Naive thymus-derived CD4-positive, alpha-beta T cell (primary cell): ENCODE data around the gene MTOR. TPM values are rescaled to one million over a fixed set of nuclear protein-coding genes. Genes with fewer than 3 reads are reported as not detected.
"Not testable (repeated sequence)": the region's sequence is repeated elsewhere in the genome, so short reads cannot be mapped to it uniquely, and the experiment has no call there.

Source experiments
- ATAC-seq: fragments of 150-1000 bp; cut with Tn5 transposase; 2 replicates; pipeline ENCODE4 v1.10.0; 2021; ENCODE audit warnings: mild to moderate bottlenecking, moderate library complexity
- CTCF ChIA-PET: fragments of 350-600 bp; sonication (Branson Sonifier 250); formaldehyde crosslinking; loops from one replicate; lab custom pipeline; 2021; ENCODE audit warnings: antibody characterized with exemption; lab: Charles Lee
- POLR2A ChIA-PET: fragments of 350-600 bp; sonication (Branson Sonifier 250); formaldehyde crosslinking; loops from one replicate; lab custom pipeline; 2021; ENCODE audit warnings: antibody characterized with exemption, inconsistent platforms; lab: Charles Lee
- DNase-seq, 9 donors: peaks; one replicate each; pipeline versions ENCODE4 v3.0.0 to v3.0.0-alpha.2; 2020 to 2022; ENCODE audit warnings: mixed read lengths in 1 of 9
- H3K27ac ChIP-seq: one replicate; pipeline ENCODE4 v1.7.0; 2013; ENCODE audit warnings: mild to moderate bottlenecking, low read depth, low read length, moderate library complexity
- H3K27me3 ChIP-seq, 2 donors: one replicate each; pipeline ENCODE4 v1.7.0; 2013; ENCODE audit warnings: low read length in 2 of 2, mild to moderate bottlenecking in 2 of 2, moderate library complexity in 2 of 2; ENCODE audit not compliant: control insufficient read depth in 2 of 2, insufficient read depth in 2 of 2
- H3K36me3 ChIP-seq, 3 experiments: 1 replicate in 2 of 3; 2 replicates in 1 of 3; pipeline ENCODE4 v1.7.0; 2013; ENCODE audit warnings: low read length in 3 of 3, mild to moderate bottlenecking in 3 of 3, moderate library complexity in 1 of 3; ENCODE audit not compliant: insufficient read depth in 3 of 3, control insufficient read depth in 2 of 3
- H3K4me1 ChIP-seq, 2 donors: one replicate each; pipeline ENCODE4 v1.7.0; 2013; ENCODE audit warnings: low read length in 2 of 2, mild to moderate bottlenecking in 2 of 2, moderate library complexity in 1 of 2; ENCODE audit not compliant: control insufficient read depth in 2 of 2, insufficient read depth in 2 of 2
- H3K4me3 ChIP-seq: 2 replicates; pipeline ENCODE4 v1.7.0; 2013; ENCODE audit warnings: mild to moderate bottlenecking, low read length
- H3K9me3 ChIP-seq, 3 experiments: 1 replicate in 2 of 3; 2 replicates in 1 of 3; pipeline ENCODE4 v1.7.0; 2013; ENCODE audit warnings: low read length in 3 of 3; ENCODE audit not compliant: control insufficient read depth in 2 of 3
- H3K27ac Mint-ChIP-seq, 9 donors: one replicate each; pipeline ENCODE4 v1.8.0; 2020 to 2022; ENCODE audit warnings: mixed read lengths in 9 of 9, mild to moderate bottlenecking in 8 of 9, moderate library complexity in 5 of 9, inconsistent platforms in 2 of 9
- H3K27me3 Mint-ChIP-seq, 5 donors: one replicate each; pipeline ENCODE4 v1.8.0; 2021 to 2022; ENCODE audit warnings: mixed read lengths in 5 of 5, mild to moderate bottlenecking in 1 of 5
- H3K36me3 Mint-ChIP-seq, 5 donors: one replicate each; pipeline ENCODE4 v1.8.0; 2020 to 2022; ENCODE audit warnings: mixed read lengths in 5 of 5, mild to moderate bottlenecking in 3 of 5, inconsistent platforms in 1 of 5
- H3K4me1 Mint-ChIP-seq, 7 donors: one replicate each; pipeline ENCODE4 v1.8.0; 2020 to 2022; ENCODE audit warnings: mixed read lengths in 7 of 7, mild to moderate bottlenecking in 3 of 7, inconsistent platforms in 1 of 7
- H3K4me3 Mint-ChIP-seq, 10 donors: one replicate each; pipeline ENCODE4 v1.8.0; 2020 to 2022; ENCODE audit warnings: mild to moderate bottlenecking in 10 of 10, mixed read lengths in 10 of 10, moderate library complexity in 6 of 10, inconsistent platforms in 2 of 10
- H3K9me3 Mint-ChIP-seq, 11 donors: one replicate each; pipeline ENCODE4 v1.8.0; 2020 to 2022; ENCODE audit warnings: mixed read lengths in 11 of 11, mild to moderate bottlenecking in 4 of 11, inconsistent platforms in 1 of 11, moderate library complexity in 1 of 11
- intact Hi-C, 2 donors: fragments of 100-400 bp; cut with micrococcal nuclease; formaldehyde crosslinking; loops; one replicate each; pipeline ENCODE4 v1.15.1; 2023
- polyA plus RNA-seq, 2 donors: library from polyadenylated mRNA; unstranded; fragments of 300-500 nt; fragmentation: Illumina TruSeq; gene quantifications; one replicate each; pipeline ENCODE4 v1.2.3, GENCODE V29; 2021
- total RNA-seq, 6 experiments: library from RNA in 5 of 6; stranded (reverse) in 5 of 6; gene quantifications; 1 replicate in 5 of 6; 2 replicates in 1 of 6; pipeline ENCODE4 v1.2.3 and lab custom pipeline; 2021 to 2026

Gene MTOR
- 10 to 100 TPM; 38.8 to 47.9 (median 46.2) TPM for total RNA-seq
- 1 to 10 TPM; 4.8 to 9.7 TPM for polyA plus RNA-seq
- 192 reads per million, percentile 93 among the genes with 10 or more reads in this experiment for total RNA-seq (lab: John Stamatoyannopoulos, UW)

GRCh38 chr1:11262171-11263049, at the start of gene MTOR:
TSS of gene MTOR (minus strand) at chr1:11262551. CDS start at chr1:11259409, 3,142 bp downstream.
- ChIA-PET POLR2A (interaction anchor here (0.6 to 3.4 kb wide), 14 partner anchors 9 to 476 kb away, joined by 3 to 28 read pairs (median 4); partner anchors contain the start of genes TARDBP and UBIAD1), CTCF (interaction anchor here (1.0 to 2.1 kb wide), 4 partner anchors 34 to 457 kb away, joined by 3 to 4 read pairs (median 4); no protein-coding TSS in a partner anchor)
- peaks cover 0 to 16% (median 2%) of the 10 kb centered on the region in 5 donors for H3K36me3 Mint-ChIP-seq
- H3K27ac Mint-ChIP-seq, result peak within 1 kb of the TSS; percentile 84 to 96 (median 90)
- Histone ChIP-seq H3K36me3 (peaks cover 7 to 28% (median 15%) of the 10 kb centered on the region in 3 experiments), H3K4me3 (peak within 1 kb of the TSS; percentile 90), H3K9me3 (no peaks in the 10 kb centered on the region), H3K27ac (peak within 1 kb of the TSS; percentile 83), H3K27me3 (no peaks in the 10 kb centered on the region), H3K4me1 (peaks cover 9 to 14% of the 10 kb centered on the region in 2 donors)
- peak within 1 kb of the TSS; percentile 87 to 98 (median 93) for H3K4me3 Mint-ChIP-seq
- H3K9me3 Mint-ChIP-seq, result no peaks in the 10 kb centered on the region
- peaks cover 6 to 31% (median 22%) of the 10 kb centered on the region in 7 donors for H3K4me1 Mint-ChIP-seq
- peaks cover 0 to 5% (median 0%) of the 10 kb centered on the region in 5 donors for H3K27me3 Mint-ChIP-seq
- ATAC-seq (peak; percentile 98), DNase-seq (peak; percentile 76 to 99 (median 98))
- intact Hi-C loops, result loop anchor here (1.0 to 5.0 kb wide), 12 partner anchors 11 to 1230 kb away; partner anchors contain the start of genes SRM (in 2 of the 2), UBIAD1 (in 2 of the 2), CLCN6 (in 1 of the 2) and EXOSC10 (in 1 of the 2)

- peak overlapping the region in 1 of 9 donors; percentile 48 for H3K27ac Mint-ChIP-seq
- ChIA-PET POLR2A (no interaction called here), CTCF (no interaction called here)
- no peak overlapping the region for H3K4me3 Mint-ChIP-seq
- peaks cover 0 to 12% (median 9%) of the 10 kb centered on the region in 7 donors for H3K4me1 Mint-ChIP-seq
- no peaks in the 10 kb centered on the region for H3K36me3 ChIP-seq
- H3K9me3 Mint-ChIP-seq, result no peaks in the 10 kb centered on the region
- peaks cover 0 to 4% (median 0%) of the 10 kb centered on the region in 5 donors for H3K27me3 Mint-ChIP-seq
- H3K4me3 ChIP-seq, result no peak overlapping the region
- intact Hi-C loops, result no loop called here
- H3K36me3 Mint-ChIP-seq, result no peaks in the 10 kb centered on the region
- DNase-seq, result no peak
- no peak overlapping the region for H3K27ac ChIP-seq
- H3K27me3 ChIP-seq, result no peaks in the 10 kb centered on the region
- H3K9me3 ChIP-seq, result no peaks in the 10 kb centered on the region
- no peak for ATAC-seq
- peaks cover 0 to 3% of the 10 kb centered on the region in 2 donors for H3K4me1 ChIP-seq
Observed at GRCh38 chr1:11309385-11309784, 47.0 kb upstream of the MTOR start.

GRCh38 chr1:11308699-11309224, 46.4 kb upstream of the MTOR start:
- Mint-ChIP-seq H3K27me3 (peaks cover 0 to 4% (median 0%) of the 10 kb centered on the region in 5 donors), H3K9me3 (no peaks in the 10 kb centered on the region), H3K27ac (no peak overlapping the region), H3K4me3 (no peak overlapping the region), H3K36me3 (no peaks in the 10 kb centered on the region), H3K4me1 (peaks cover 0 to 12% (median 9%) of the 10 kb centered on the region in 7 donors)
- CTCF ChIA-PET, result no interaction called here
- ATAC-seq (no peak), DNase-seq (no peak)
- Histone ChIP-seq H3K27me3 (no peaks in the 10 kb centered on the region), H3K27ac (no peak overlapping the region), H3K36me3 (no peaks in the 10 kb centered on the region), H3K4me1 (peaks cover 0 to 3% of the 10 kb centered on the region in 2 donors), H3K9me3 (no peaks in the 10 kb centered on the region), H3K4me3 (no peak overlapping the region)
- POLR2A ChIA-PET, result no interaction called here
- intact Hi-C loops, result no loop called here

- Histone ChIP-seq H3K4me1 (peaks cover 0 to 3% of the 10 kb centered on the region in 2 donors), H3K27me3 (no peaks in the 10 kb centered on the region), H3K4me3 (no peak overlapping the region), H3K27ac (no peak overlapping the region), H3K9me3 (no peaks in the 10 kb centered on the region), H3K36me3 (no peaks in the 10 kb centered on the region)
- ATAC-seq (no peak), DNase-seq (no peak)
- Mint-ChIP-seq H3K4me3 (no peak overlapping the region), H3K27me3 (peaks cover 0 to 4% (median 0%) of the 10 kb centered on the region in 5 donors), H3K4me1 (peaks cover 0 to 12% (median 9%) of the 10 kb centered on the region in 7 donors), H3K9me3 (no peaks in the 10 kb centered on the region), H3K36me3 (no peaks in the 10 kb centered on the region), H3K27ac (no peak overlapping the region)
- CTCF ChIA-PET, result no interaction called here
- intact Hi-C loops, result no loop called here
- POLR2A ChIA-PET, result no interaction called here
Observed at GRCh38 chr1:11307852-11308251, 45.5 kb upstream of the MTOR start.

GRCh38 chr1:11305516-11305915, 43.2 kb upstream of the MTOR start:
- H3K9me3 ChIP-seq, H3K27me3 Mint-ChIP-seq, DNase-seq, H3K27ac Mint-ChIP-seq, H3K4me1 Mint-ChIP-seq, H3K4me1 ChIP-seq, H3K36me3 Mint-ChIP-seq, H3K27ac ChIP-seq, H3K27me3 ChIP-seq, H3K36me3 ChIP-seq, CTCF ChIA-PET, H3K4me3 ChIP-seq, POLR2A ChIA-PET, H3K4me3 Mint-ChIP-seq, intact Hi-C loops, H3K9me3 Mint-ChIP-seq, ATAC-seq: not testable (repeated sequence)

- no peaks in the 10 kb centered on the region for H3K9me3 ChIP-seq
- ChIA-PET CTCF (no interaction called here), POLR2A (interaction anchor here (0.6 kb wide), 1 partner anchor 19 kb away, joined by 4 read pairs; no protein-coding TSS in a partner anchor)
- Mint-ChIP-seq H3K4me1 (peaks cover 5 to 10% (median 7%) of the 10 kb centered on the region in 7 donors), H3K4me3 (no peak overlapping the region), H3K36me3 (peaks cover 0 to 5% (median 0%) of the 10 kb centered on the region in 5 donors), H3K27ac (peak overlapping the region in 1 of 9 donors; percentile 46), H3K9me3 (no peaks in the 10 kb centered on the region), H3K27me3 (peaks cover 0 to 2% (median 0%) of the 10 kb centered on the region in 5 donors)
- ATAC-seq (no peak), DNase-seq (no peak)
- intact Hi-C loops, result no loop called here
- no peak overlapping the region for H3K4me3 ChIP-seq
- H3K27ac ChIP-seq, result no peak overlapping the region
- no peaks in the 10 kb centered on the region for H3K27me3 ChIP-seq
- H3K36me3 ChIP-seq, result no peaks in the 10 kb centered on the region
- H3K4me1 ChIP-seq, result peaks cover 0 to 5% of the 10 kb centered on the region in 2 donors
Observed at GRCh38 chr1:11302366-11302765, 40.0 kb upstream of the MTOR start.
